ENCODE data around the gene METTL9. TPM values are rescaled to one million over a fixed set of nuclear protein-coding genes. Genes with fewer than 3 reads are reported as not detected.
A peak's percentile ranks its signal among the peaks of the same experiment; 100 is the strongest.

Gene METTL9
- total and polyA plus RNA-seq, 2 of the 13 experiments (the other 11 are each of a cell fraction or from before 2014, with no cell fraction given), result 123 to 204 TPM

GRCh38 chr16:21565861-21566669, 33.3 kb upstream of the METTL9 start (continued):
- no peak for TF ChIP-seq TP53 (CRISPR knock-in tag; conservative IDR thresholded peaks at IDR 0.05)
- no peak; the same call in 1 of the 2 replicates for TF ChIP-seq BRCA1 (CRISPR knock-in tag; IDR thresholded peaks at IDR 0.05)
- 0 out of 2 replicates have a peak, but pooled peaks have one; percentile 56 for TF ChIP-seq ZFP82 (CRISPR knock-in tag; IDR thresholded peaks at IDR 0.05; ENCODE audit: borderline replicate concordance)
- no peak for TF ChIP-seq SIN3B (IDR thresholded peaks at IDR 0.05; ENCODE audit: low read length)
- TF ChIP-seq, protein P1, sequence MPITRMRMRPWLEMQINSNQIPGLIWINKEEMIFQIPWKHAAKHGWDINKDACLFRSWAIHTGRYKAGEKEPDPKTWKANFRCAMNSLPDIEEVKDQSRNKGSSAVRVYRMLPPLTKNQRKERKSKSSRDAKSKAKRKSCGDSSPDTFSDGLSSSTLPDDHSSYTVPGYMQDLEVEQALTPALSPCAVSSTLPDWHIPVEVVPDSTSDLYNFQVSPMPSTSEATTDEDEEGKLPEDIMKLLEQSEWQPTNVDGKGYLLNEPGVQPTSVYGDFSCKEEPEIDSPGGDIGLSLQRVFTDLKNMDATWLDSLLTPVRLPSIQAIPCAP (CRISPR knock-in tag; IDR thresholded peaks at IDR 0.05; ENCODE audit: low read depth), result no peak
- no peak for TF ChIP-seq ZC3H13 (CRISPR knock-in tag; IDR thresholded peaks at IDR 0.05)
- TF ChIP-seq ZSCAN12 (CRISPR knock-in tag; IDR thresholded peaks at IDR 0.05), result no peak
- TF ChIP-seq ZNF614 (CRISPR knock-in tag; IDR thresholded peaks at IDR 0.05; ENCODE audit: borderline replicate concordance), result peak; percentile 86; the same call in 1 of the 2 replicates
- no peak for TF ChIP-seq KDM5A (IDR thresholded peaks at IDR 0.05; ENCODE audit: borderline replicate concordance, low read length)
- TF ChIP-seq PRDM10 (CRISPR knock-in tag; IDR thresholded peaks at IDR 0.05; ENCODE audit: low read depth), result peak; percentile 75; the same call in 1 of the 2 replicates
- peak; percentile 42 for TF ChIP-seq PCBP2 (optimal IDR thresholded peaks at IDR 0.05; ENCODE audit: low read depth, low read length, poor library complexity, severe bottlenecking)
- TF ChIP-seq RELA (CRISPR knock-in tag; IDR thresholded peaks at IDR 0.05), result no peak
- TF ChIP-seq KLF6 (CRISPR knock-in tag; IDR thresholded peaks at IDR 0.05), result 0 out of 2 replicates have a peak, but pooled peaks have one; percentile 47
- TF ChIP-seq EZH2 (conservative IDR thresholded peaks at IDR 0.05; ENCODE audit: low read depth, low read length), result no peak
- TF ChIP-seq, protein P2, sequence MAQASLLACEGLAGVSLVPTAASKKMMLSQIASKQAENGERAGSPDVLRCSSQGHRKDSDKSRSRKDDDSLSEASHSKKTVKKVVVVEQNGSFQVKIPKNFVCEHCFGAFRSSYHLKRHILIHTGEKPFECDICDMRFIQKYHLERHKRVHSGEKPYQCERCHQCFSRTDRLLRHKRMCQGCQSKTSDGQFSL (CRISPR knock-in tag; IDR thresholded peaks at IDR 0.05), result no peak
- peak; percentile 14; the same call in 1 of the 2 replicates for TF ChIP-seq ZMYM3 (CRISPR knock-in tag; IDR thresholded peaks at IDR 0.05)
- TF ChIP-seq HNF4G (IDR thresholded peaks at IDR 0.05; ENCODE audit: borderline replicate concordance, low read depth, low read length), result peak; percentile 45; the same call in 1 of the 2 replicates
- TF ChIP-seq HNF4G (CRISPR knock-in tag; IDR thresholded peaks at IDR 0.05; ENCODE audit: borderline replicate concordance, low read depth), result no peak
- peak; percentile 58; the same call in 1 of the 2 replicates for TF ChIP-seq HOXA9 (CRISPR knock-in tag; IDR thresholded peaks at IDR 0.05; ENCODE audit: borderline replicate concordance)
- no peak for TF ChIP-seq MTA1 (CRISPR knock-in tag; IDR thresholded peaks at IDR 0.05; ENCODE audit: borderline replicate concordance)
- TF ChIP-seq, protein P3, sequence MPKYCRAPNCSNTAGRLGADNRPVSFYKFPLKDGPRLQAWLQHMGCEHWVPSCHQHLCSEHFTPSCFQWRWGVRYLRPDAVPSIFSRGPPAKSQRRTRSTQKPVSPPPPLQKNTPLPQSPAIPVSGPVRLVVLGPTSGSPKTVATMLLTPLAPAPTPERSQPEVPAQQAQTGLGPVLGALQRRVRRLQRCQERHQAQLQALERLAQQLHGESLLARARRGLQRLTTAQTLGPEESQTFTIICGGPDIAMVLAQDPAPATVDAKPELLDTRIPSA (CRISPR knock-in tag; IDR thresholded peaks at IDR 0.05; ENCODE audit: borderline replicate concordance), result no peak
- 0 out of 2 replicates have a peak, but pooled peaks have one; percentile 35 for TF ChIP-seq CCDC6 (CRISPR knock-in tag; IDR thresholded peaks at IDR 0.05)
- TF ChIP-seq REL (CRISPR knock-in tag; conservative IDR thresholded peaks at IDR 0.05), result no peak
- no peak for TF ChIP-seq ZNF562 (CRISPR knock-in tag; IDR thresholded peaks at IDR 0.05; ENCODE audit: borderline replicate concordance)
- no peak for TF ChIP-seq ZFP36L2 (CRISPR knock-in tag; IDR thresholded peaks at IDR 0.05)

All from HepG2 (cell line).